SIG-M5 treated with dmso at 0.1 percent for 504 hours (cell line): ENCODE measurements around the gene TEPSIN.

Source experiments
- DNase-seq: peaks from one replicate; lab custom pipeline; 2025; ENCODE audit not compliant: unreplicated experiment; lab: John Stamatoyannopoulos, UW

Gene TEPSIN, protein sequence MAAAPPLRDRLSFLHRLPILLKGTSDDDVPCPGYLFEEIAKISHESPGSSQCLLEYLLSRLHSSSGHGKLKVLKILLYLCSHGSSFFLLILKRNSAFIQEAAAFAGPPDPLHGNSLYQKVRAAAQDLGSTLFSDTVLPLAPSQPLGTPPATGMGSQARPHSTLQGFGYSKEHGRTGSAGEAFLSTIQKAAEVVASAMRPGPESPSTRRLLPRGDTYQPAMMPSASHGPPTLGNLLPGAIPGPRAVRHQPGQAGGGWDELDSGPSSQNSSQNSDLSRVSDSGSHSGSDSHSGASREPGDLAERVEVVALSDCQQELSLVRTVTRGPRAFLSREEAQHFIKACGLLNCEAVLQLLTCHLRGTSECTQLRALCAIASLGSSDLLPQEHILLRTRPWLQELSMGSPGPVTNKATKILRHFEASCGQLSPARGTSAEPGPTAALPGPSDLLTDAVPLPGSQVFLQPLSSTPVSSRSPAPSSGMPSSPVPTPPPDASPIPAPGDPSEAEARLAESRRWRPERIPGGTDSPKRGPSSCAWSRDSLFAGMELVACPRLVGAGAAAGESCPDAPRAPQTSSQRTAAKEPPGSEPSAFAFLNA

GRCh38 chr17:81238815-81239713 is at the start of gene TEPSIN, which contains the start of gene NDUFAF8:
TSS of gene TEPSIN (minus strand) at chr17:81239055. CDS start at chr17:81239033, 22 bp downstream.
TSS of gene NDUFAF8 (plus strand) at chr17:81239318. CDS start at chr17:81239364, 46 bp downstream.
- DNase-seq = peak; percentile 100

DNA sequence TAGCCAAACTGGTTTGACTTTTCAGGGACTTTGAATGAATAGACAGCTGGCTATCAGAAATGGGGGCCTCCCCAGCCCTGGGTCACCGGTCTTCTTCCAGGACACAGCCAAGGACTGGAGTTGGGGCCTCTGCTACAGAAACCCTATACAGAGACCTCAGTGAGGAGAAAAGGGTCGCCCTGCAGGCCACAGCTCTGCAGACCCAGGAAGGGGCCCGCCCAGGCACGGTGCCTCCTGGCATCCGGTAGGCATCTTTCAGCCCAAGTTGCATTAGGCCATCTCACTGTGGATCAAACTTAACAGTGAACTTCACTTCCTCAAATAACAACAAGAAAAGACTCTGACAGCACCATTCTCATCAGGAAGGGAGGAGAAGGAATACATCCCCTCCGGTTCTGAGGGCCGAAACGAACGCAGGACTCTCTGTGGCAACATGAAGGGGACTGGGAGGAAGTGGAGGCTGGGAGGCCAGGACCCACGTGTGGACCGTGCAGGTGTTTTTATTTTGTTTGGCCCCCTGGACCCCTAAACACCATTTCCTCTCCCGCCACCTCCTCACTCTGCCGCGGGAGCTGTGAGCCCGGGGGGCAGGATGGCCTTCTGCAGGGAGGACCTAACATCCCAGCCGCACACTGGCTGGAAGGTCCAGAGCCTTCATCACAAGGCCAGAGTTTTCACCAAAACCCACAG is 49.0 kb upstream of the TEPSIN start:
- no peak for DNase-seq

- DNase-seq = no peak
These were observed 48.3 kb upstream of the TEPSIN start for GRCh38 chr17:81287152-81287551.

GRCh38 chr17:81286491-81287145 is 47.8 kb upstream of the TEPSIN start:
- DNase-seq = no peak

DNA sequence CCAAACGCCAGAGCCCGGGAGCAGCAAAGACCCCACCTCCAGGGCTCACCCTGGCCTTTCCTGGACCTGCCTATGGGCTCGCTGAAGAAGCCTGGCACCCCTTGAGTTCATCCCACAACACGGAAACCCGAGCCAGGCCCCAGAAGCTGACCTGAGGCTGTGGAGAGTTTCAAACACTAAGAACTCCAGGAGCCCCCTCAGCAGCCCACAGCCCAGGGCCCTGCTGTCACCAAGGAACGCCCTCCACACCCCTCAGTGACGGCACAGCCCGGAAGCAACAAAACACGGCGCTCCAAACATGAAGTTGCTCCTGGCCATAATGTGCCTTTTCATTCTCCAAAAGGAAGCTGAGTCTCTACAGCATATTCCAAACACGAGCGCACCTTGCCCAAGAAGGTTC is 47.0 kb upstream of the TEPSIN start:
- DNase-seq = no peak

- DNase-seq = peak; percentile 53
These were observed 46.5 kb upstream of the TEPSIN start for GRCh38 chr17:81285179-81285878.

GRCh38 chr17:81282876-81283275 is 44.0 kb upstream of the TEPSIN start:
- DNase-seq = no peak

DNA sequence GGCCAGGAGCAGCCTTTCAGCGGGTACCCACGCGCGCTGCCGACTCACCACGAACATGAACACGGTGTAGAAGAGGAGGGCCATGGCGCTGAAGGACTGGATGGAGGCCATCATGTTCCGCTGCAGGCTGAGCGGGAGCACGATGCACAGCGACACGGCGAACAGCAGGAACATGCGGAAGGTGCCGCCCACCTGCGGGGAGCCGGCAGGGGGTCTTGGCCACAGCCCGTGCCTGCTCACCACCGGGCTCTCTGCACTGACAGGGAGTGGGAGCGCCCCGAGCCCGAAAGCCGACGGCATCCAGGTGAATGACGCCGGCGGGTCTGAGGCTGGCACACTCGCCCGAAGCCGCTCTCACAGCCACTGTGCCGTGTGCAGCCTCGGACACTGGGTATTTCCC is 43.3 kb upstream of the TEPSIN start:
- no peak for DNase-seq

- no peak for DNase-seq
These were observed 41.7 kb upstream of the TEPSIN start for GRCh38 chr17:81280571-81280970.

GRCh38 chr17:81279278-81280275 is 40.7 kb upstream of the TEPSIN start:
- DNase-seq = no peak

DNA sequence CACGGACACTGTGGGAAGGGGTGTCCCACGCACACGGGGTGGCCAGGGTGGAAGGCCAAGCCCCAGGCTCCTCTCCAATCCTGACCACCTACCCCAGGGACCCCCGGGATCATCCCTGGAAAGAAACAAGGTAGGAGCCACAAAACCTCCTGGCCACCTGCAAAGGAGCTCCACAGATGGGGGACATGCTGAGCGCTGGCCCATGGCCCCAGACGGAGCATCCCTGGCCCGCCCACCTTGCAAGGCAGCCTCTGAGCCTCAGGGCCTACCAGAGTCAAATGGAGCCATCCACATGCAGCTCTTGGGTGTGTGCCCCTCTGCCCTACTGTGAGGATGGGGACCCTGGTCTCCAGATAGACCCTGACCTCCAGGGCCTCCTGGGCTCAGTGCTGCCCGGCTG is 40.0 kb upstream of the TEPSIN start:
- DNase-seq = no peak

DNA sequence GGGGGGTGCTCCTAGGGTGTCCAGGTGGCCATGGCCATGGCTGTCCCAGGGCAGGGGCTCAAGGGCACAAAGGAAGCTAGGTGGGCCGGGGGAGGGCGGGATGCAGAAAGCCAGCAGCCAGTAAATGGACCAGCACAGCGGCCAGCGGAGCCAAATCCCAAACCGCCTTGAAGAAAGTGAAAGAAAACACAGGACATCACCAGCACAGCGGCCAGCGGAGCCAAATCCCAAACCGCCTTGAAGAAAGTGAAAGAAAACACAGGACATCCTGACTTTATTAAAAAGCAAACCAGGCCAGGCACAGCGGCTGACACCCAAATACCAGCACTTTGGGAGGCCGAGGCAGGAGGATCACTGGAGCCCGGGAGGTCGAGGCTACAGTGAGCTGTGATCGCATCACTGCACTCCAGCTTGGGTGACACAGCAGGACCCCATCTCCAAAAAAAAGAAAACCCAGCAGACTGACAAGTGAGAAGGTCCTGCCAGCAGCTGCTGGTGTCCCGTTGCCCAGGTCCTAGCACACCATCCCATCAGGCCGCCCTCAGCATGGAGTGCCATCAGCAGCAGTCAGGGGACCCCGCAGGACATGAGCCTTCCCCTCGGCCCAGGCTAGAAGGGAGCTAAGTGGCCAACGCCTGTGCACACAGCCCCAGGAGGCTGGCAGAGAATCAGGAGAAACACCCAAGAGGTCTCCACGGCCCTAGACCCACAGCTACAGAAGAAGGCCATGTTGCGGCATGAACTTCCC is 39.3 kb upstream of the TEPSIN start:
- no peak for DNase-seq

GRCh38 chr17:81277421-81277820 is 38.6 kb upstream of the TEPSIN start:
- no peak for DNase-seq

DNA sequence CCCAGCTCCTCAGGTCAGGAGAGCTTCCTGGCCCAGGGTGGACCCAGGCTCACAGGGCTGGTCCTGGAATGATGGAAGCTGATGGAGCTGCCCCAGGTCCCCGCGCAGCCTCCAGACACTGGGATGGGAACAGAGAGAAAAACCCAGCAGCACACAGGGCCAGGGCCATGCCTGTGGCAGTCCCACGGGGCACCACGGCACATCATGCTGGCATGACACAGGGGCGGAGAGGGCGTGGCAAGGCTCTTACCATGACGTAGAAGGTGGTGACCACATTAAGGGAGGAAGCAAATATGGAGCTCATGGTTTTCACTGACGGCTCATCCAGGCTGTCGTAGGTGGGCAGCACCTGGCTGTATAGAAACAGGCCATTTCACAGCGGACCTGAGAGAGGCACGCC is 37.9 kb upstream of the TEPSIN start:
- DNase-seq = no peak

- DNase-seq = no peak
These were observed 35.6 kb upstream of the TEPSIN start for GRCh38 chr17:81274471-81274855.

GRCh38 chr17:81273698-81274470 is 35.0 kb upstream of the TEPSIN start:
- no peak for DNase-seq

GRCh38 chr17:81272616-81273015 is 33.8 kb upstream of the TEPSIN start:
- no peak for DNase-seq
